T-helper 2 cell treated with Interferon-gamma antibody and Interleukin-4, amounts not matched to agents 5 μg/mL and 100 μg/mL, for 36 hours (primary cell): Measurements from ENCODE around the gene MAGI3.
A peak's percentile ranks its signal among the peaks of the same experiment; 100 is the strongest.

ENCODE experiments used
- DNase-seq: peaks from one replicate; pipeline ENCODE4 v3.0.0; 2021; ENCODE audit warnings: low spot score
- H3K27ac Mint-ChIP-seq: one replicate; pipeline ENCODE4 v1.8.0; 2021; ENCODE audit warnings: mild to moderate bottlenecking, mixed read lengths
- H3K27me3 Mint-ChIP-seq: one replicate; pipeline ENCODE4 v1.8.0; 2021; ENCODE audit warnings: low read depth, mixed read lengths
- H3K36me3 Mint-ChIP-seq: one replicate; pipeline ENCODE4 v1.8.0; 2021; ENCODE audit warnings: low read depth, mixed read lengths
- H3K4me1 Mint-ChIP-seq: one replicate; pipeline ENCODE4 v1.8.0; 2021; ENCODE audit warnings: low read depth, mixed read lengths
- H3K4me3 Mint-ChIP-seq: one replicate; pipeline ENCODE4 v1.8.0; 2022; ENCODE audit warnings: mild to moderate bottlenecking, moderate library complexity, mixed read lengths
- H3K9me3 Mint-ChIP-seq: one replicate; pipeline ENCODE4 v1.8.0; 2021; ENCODE audit warnings: mixed read lengths

Gene MAGI3

DNA sequence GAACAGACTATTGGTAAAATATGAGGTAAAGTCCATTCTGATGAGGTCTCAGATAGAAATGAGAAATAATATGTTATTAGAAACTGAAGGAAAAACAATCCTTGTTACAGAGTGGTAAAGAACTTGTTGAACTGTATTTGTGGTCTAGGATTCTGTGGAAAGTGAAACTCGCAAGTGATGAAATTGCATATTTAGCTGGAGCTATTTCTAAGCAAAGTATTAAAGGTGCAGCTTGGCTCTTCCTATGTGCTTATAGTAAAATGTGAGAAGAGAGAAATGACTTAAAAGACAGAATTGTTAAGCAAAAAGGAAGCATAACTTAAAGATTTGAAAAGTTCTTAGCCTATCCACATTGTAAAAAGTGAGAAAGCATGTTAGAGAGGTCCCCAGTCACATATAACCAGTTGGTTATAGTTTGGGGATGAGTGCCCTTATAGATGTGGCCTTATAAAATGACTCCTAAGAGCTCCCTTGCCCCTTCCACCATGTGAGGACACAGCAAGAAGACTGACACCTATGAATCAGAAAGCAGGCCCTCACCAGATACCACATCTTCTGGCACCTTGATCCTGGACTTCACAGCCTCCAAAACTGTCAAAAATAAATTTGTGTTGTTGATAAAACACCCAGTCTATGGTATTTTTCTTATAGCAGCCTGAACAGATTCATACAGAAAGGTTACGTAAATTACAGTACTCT, 344.2 kb downstream of the MAGI3 start:
- Mint-ChIP-seq H3K9me3 (no peaks in the 10 kb centered on the region), H3K27ac (peak overlapping the region; percentile 58), H3K4me3 (peak overlapping the region; percentile 21), H3K27me3 (no peaks in the 10 kb centered on the region), H3K4me1 (peaks cover 18% of the 10 kb centered on the region), H3K36me3 (peaks cover 34% of the 10 kb centered on the region)
- DNase-seq = no peak
